ENCODE data around the gene CHFR. TPM values are rescaled to one million over a fixed set of nuclear protein-coding genes. Genes with fewer than 3 reads are reported as not detected.
"Not testable (repeated sequence)": the region's sequence is repeated elsewhere in the genome, so short reads cannot be mapped to it uniquely, and the experiment has no call there.

The CHFR gene
- total RNA-seq, 1 donor from 2014 or later, result 63.7 TPM

- Mint-ChIP-seq H3K27ac (no peak overlapping the region), H3K36me3 (ENCODE audit: low read depth) (peaks cover 28% of the 10 kb centered on the region), H3K9me3 (no peaks in the 10 kb centered on the region), H3K27me3 (ENCODE audit: insufficient read depth) (no peaks in the 10 kb centered on the region), H3K4me3 (no peak overlapping the region), H3K4me1 (ENCODE audit: low read depth) (no peaks in the 10 kb centered on the region)
- intact Hi-C loops (cut with micrococcal nuclease), result no loop called here
- DNase-seq (ENCODE audit: low spot score), result no peak
Observed at GRCh38 chr12:132847363-132848356, 39.7 kb downstream of the CHFR start.

GRCh38 chr12:132844681-132845080 is 42.7 kb downstream of the CHFR start:
- peaks cover 35% of the 10 kb centered on the region for H3K36me3 Mint-ChIP-seq (ENCODE audit: low read depth)
- H3K27me3 Mint-ChIP-seq (ENCODE audit: insufficient read depth); DNase-seq (ENCODE audit: low spot score); H3K4me1 Mint-ChIP-seq (ENCODE audit: low read depth); H3K27ac Mint-ChIP-seq; intact Hi-C loops (cut with micrococcal nuclease); H3K9me3 Mint-ChIP-seq; H3K4me3 Mint-ChIP-seq: not testable (repeated sequence)

- Mint-ChIP-seq H3K27ac (no peak overlapping the region), H3K9me3 (no peaks in the 10 kb centered on the region), H3K27me3 (ENCODE audit: insufficient read depth) (no peaks in the 10 kb centered on the region), H3K36me3 (ENCODE audit: low read depth) (peaks cover 36% of the 10 kb centered on the region), H3K4me1 (ENCODE audit: low read depth) (no peaks in the 10 kb centered on the region), H3K4me3 (no peak overlapping the region)
- no peak for DNase-seq (ENCODE audit: low spot score)
- intact Hi-C loops (cut with micrococcal nuclease), result no loop called here
Observed at GRCh38 chr12:132842449-132843045, 44.9 kb downstream of the CHFR start.

- intact Hi-C loops (cut with micrococcal nuclease), result no loop called here
- no peak for DNase-seq (ENCODE audit: low spot score)
- no peaks in the 10 kb centered on the region for H3K9me3 Mint-ChIP-seq
- peaks cover 9% of the 10 kb centered on the region for H3K4me1 Mint-ChIP-seq (ENCODE audit: low read depth)
- no peaks in the 10 kb centered on the region for H3K27me3 Mint-ChIP-seq (ENCODE audit: insufficient read depth)
- H3K36me3 Mint-ChIP-seq (ENCODE audit: low read depth), result peaks cover 41% of the 10 kb centered on the region
- no peak overlapping the region for H3K4me3 Mint-ChIP-seq
- no peak overlapping the region for H3K27ac Mint-ChIP-seq
Observed at GRCh38 chr12:132841151-132841550, 46.3 kb downstream of the CHFR start.

- no peak for DNase-seq (ENCODE audit: low spot score)
- no peak overlapping the region for H3K27ac Mint-ChIP-seq
- H3K36me3 Mint-ChIP-seq (ENCODE audit: low read depth), result peaks cover 36% of the 10 kb centered on the region
- no peak overlapping the region for H3K4me3 Mint-ChIP-seq
- no peaks in the 10 kb centered on the region for H3K27me3 Mint-ChIP-seq (ENCODE audit: insufficient read depth)
- no peaks in the 10 kb centered on the region for H3K9me3 Mint-ChIP-seq
- peaks cover 9% of the 10 kb centered on the region for H3K4me1 Mint-ChIP-seq (ENCODE audit: low read depth)
- intact Hi-C loops (cut with micrococcal nuclease), result no loop called here
Observed at GRCh38 chr12:132840536-132840935, 46.9 kb downstream of the CHFR start.

- DNase-seq (ENCODE audit: low spot score), result no peak
- Mint-ChIP-seq H3K27ac (peak overlapping the region; percentile 44), H3K4me1 (ENCODE audit: low read depth) (peaks cover 16% of the 10 kb centered on the region), H3K4me3 (no peak overlapping the region), H3K27me3 (ENCODE audit: insufficient read depth) (no peaks in the 10 kb centered on the region), H3K9me3 (no peaks in the 10 kb centered on the region), H3K36me3 (ENCODE audit: low read depth) (peaks cover 37% of the 10 kb centered on the region)
- intact Hi-C loops (cut with micrococcal nuclease), result no loop called here
Observed at GRCh38 chr12:132839558-132840235, 47.7 kb downstream of the CHFR start.

- H3K27ac Mint-ChIP-seq, result peak overlapping the region; percentile 43
Observed at GRCh38 chr12:132838410-132839080, 48.9 kb downstream of the CHFR start.

GRCh38 chr12:132837693-132838409 is 49.6 kb downstream of the CHFR start:
- H3K9me3 Mint-ChIP-seq, result no peaks in the 10 kb centered on the region
- H3K27me3 Mint-ChIP-seq (ENCODE audit: insufficient read depth), result no peaks in the 10 kb centered on the region
- intact Hi-C loops (cut with micrococcal nuclease), result no loop called here
- no peak for DNase-seq (ENCODE audit: low spot score)
- no peak overlapping the region for H3K27ac Mint-ChIP-seq
- peaks cover 46% of the 10 kb centered on the region for H3K36me3 Mint-ChIP-seq (ENCODE audit: low read depth)
- H3K4me1 Mint-ChIP-seq (ENCODE audit: low read depth), result peaks cover 32% of the 10 kb centered on the region
- no peak overlapping the region for H3K4me3 Mint-ChIP-seq

More at GRCh38 chr12:132838410-132839080, 48.9 kb downstream of the CHFR start:
- intact Hi-C loops (cut with micrococcal nuclease), result no loop called here
- Mint-ChIP-seq H3K4me3 (no peak overlapping the region), H3K4me1 (ENCODE audit: low read depth) (peaks cover 25% of the 10 kb centered on the region), H3K36me3 (ENCODE audit: low read depth) (peaks cover 43% of the 10 kb centered on the region), H3K9me3 (no peaks in the 10 kb centered on the region), H3K27me3 (ENCODE audit: insufficient read depth) (no peaks in the 10 kb centered on the region)
- no peak for DNase-seq (ENCODE audit: low spot score)

- intact Hi-C loops (cut with micrococcal nuclease), result no loop called here
- Mint-ChIP-seq H3K27ac (peak overlapping the region; percentile 73), H3K27me3 (ENCODE audit: insufficient read depth) (no peaks in the 10 kb centered on the region), H3K9me3 (no peaks in the 10 kb centered on the region), H3K4me3 (peak overlapping the region; percentile 69), H3K36me3 (ENCODE audit: low read depth) (peaks cover 43% of the 10 kb centered on the region), H3K4me1 (ENCODE audit: low read depth) (peaks cover 35% of the 10 kb centered on the region)
- no peak for DNase-seq (ENCODE audit: low spot score)
Observed at GRCh38 chr12:132836795-132837331, 50.5 kb downstream of the CHFR start.

- intact Hi-C loops (cut with micrococcal nuclease); H3K9me3 Mint-ChIP-seq; DNase-seq (ENCODE audit: low spot score); H3K27me3 Mint-ChIP-seq (ENCODE audit: insufficient read depth): not testable (repeated sequence)
- Mint-ChIP-seq H3K4me1 (ENCODE audit: low read depth) (peaks cover 35% of the 10 kb centered on the region), H3K36me3 (ENCODE audit: low read depth) (peaks cover 44% of the 10 kb centered on the region), H3K4me3 (peak overlapping the region; percentile 69), H3K27ac (peak overlapping the region; percentile 73)
Observed at GRCh38 chr12:132836230-132836629, 51.2 kb downstream of the CHFR start.

GRCh38 chr12:132835076-132836025 is 52.1 kb downstream of the CHFR start:
- DNase-seq (ENCODE audit: low spot score), result no peak
- no peaks in the 10 kb centered on the region for H3K27me3 Mint-ChIP-seq (ENCODE audit: insufficient read depth)
- H3K4me1 Mint-ChIP-seq (ENCODE audit: low read depth), result peaks cover 35% of the 10 kb centered on the region
- H3K27ac Mint-ChIP-seq, result peak overlapping the region; percentile 95
- peaks cover 40% of the 10 kb centered on the region for H3K36me3 Mint-ChIP-seq (ENCODE audit: low read depth)
- no peaks in the 10 kb centered on the region for H3K9me3 Mint-ChIP-seq
- H3K4me3 Mint-ChIP-seq, result peak overlapping the region; percentile 66
- intact Hi-C loops (cut with micrococcal nuclease), result no loop called here
